OCI-LY7 (cell line): ENCODE data around the gene NRN1L. TPM values are rescaled to one million over a fixed set of nuclear protein-coding genes. Genes with fewer than 3 reads are reported as not detected.

Experiments used
- BruUV-seq: library from RNA; stranded (reverse); fragments of 400-500 nt; replicated peaks from 2 replicates; lab custom pipeline; 2021; lab: Mats Ljungman, UMichigan
- CTCF ChIA-PET: fragments of 300-600 bp; sonication (Branson Sonifier 250); formaldehyde crosslinking; loops from one replicate; lab custom pipeline; 2022; ENCODE audit warnings: antibody characterized with exemption; ENCODE audit not compliant: unreplicated experiment; lab: Charles Lee
- POLR2A ChIA-PET: fragments of 300-600 bp; sonication (Branson Sonifier 250); formaldehyde crosslinking; loops from one replicate; lab custom pipeline; 2022; ENCODE audit warnings: antibody characterized with exemption; lab: Charles Lee
- DNase-seq: peaks from one replicate; pipeline ENCODE4 v3.0.0-alpha.2; 2015; ENCODE audit warnings: low spot score
- H2AFZ ChIP-seq: fragments of 200-600 bp; sonication (generic), shearing (Covaris generic); 2 replicates; pipeline ENCODE4 v1.6.1; 2014; ENCODE audit warnings: mild to moderate bottlenecking, antibody characterized with exemption, low read length, moderate library complexity
- H3K27ac ChIP-seq: fragments of 200-600 bp; sonication (generic); 2 replicates; pipeline ENCODE4 v1.5.1; 2014; ENCODE audit warnings: mixed run types, low read depth, mild to moderate bottlenecking, moderate library complexity, low read length, inconsistent platforms; ENCODE audit not compliant: poor library complexity, severe bottlenecking
- H3K36me3 ChIP-seq: fragments of 200-600 bp; sonication (generic); 2 replicates; pipeline ENCODE4 v1.6.1; 2014; ENCODE audit warnings: mild to moderate bottlenecking, antibody characterized with exemption, low read length, moderate library complexity, mixed read lengths; ENCODE audit not compliant: insufficient read depth
- H3K4me1 ChIP-seq: fragments of 200-600 bp; sonication (generic); 2 replicates; pipeline ENCODE4 v1.5.1; 2014; ENCODE audit warnings: mild to moderate bottlenecking, low read length; ENCODE audit not compliant: insufficient read depth, poor library complexity, severe bottlenecking
- H3K4me2 ChIP-seq: fragments of 200-600 bp; sonication (generic); 2 replicates; pipeline ENCODE4 v1.6.1; 2014; ENCODE audit warnings: mild to moderate bottlenecking, low read length
- H3K4me3 ChIP-seq: fragments of 200-600 bp; sonication (generic); 2 replicates; pipeline ENCODE4 v1.5.1; 2014; ENCODE audit warnings: mild to moderate bottlenecking, low read depth, low read length; ENCODE audit not compliant: poor library complexity, severe bottlenecking
- H3K79me2 ChIP-seq: fragments of 200-600 bp; sonication (generic); 2 replicates; pipeline ENCODE4 v1.6.1; 2016; ENCODE audit warnings: low read depth, mild to moderate bottlenecking, low read length, moderate library complexity, mixed read lengths; ENCODE audit not compliant: insufficient read depth
- H3K9me2 ChIP-seq: fragments of 200-600 bp; sonication (generic); 2 replicates; pipeline ENCODE4 v1.6.1; 2016; ENCODE audit warnings: mild to moderate bottlenecking, low read length, mixed read lengths; ENCODE audit not compliant: insufficient read depth
- H3K9me3 ChIP-seq: fragments of 200-600 bp; sonication (generic); 2 replicates; pipeline ENCODE4 v1.6.1; 2014; ENCODE audit warnings: mild to moderate bottlenecking, mixed run types, low read length, mixed read lengths
- H4K20me1 ChIP-seq: fragments of 200-600 bp; sonication (generic); 2 replicates; pipeline ENCODE4 v1.6.1; 2014; ENCODE audit warnings: mild to moderate bottlenecking, antibody characterized with exemption, low read length, moderate library complexity, mixed read lengths; ENCODE audit not compliant: insufficient read depth
- CTCF ChIP-seq: fragments of 200-600 bp; sonication (generic); conservative IDR thresholded peaks from 2 replicates; pipeline ENCODE4 v1.5.1; 2014; ENCODE audit warnings: mild to moderate bottlenecking, antibody characterized with exemption, low read length, moderate library complexity, mixed read lengths
- EZH2phosphoT487 ChIP-seq: fragments of 200-600 bp; sonication (generic); IDR thresholded peaks from 2 replicates; pipeline ENCODE4 v1.6.1; 2018; ENCODE audit warnings: low read depth, borderline replicate concordance, mild to moderate bottlenecking, mixed run types, antibody characterized with exemption, low read length, moderate library complexity, mixed read lengths
- intact Hi-C: fragments of 100-400 bp; cut with micrococcal nuclease; formaldehyde crosslinking; loops from one replicate; pipeline ENCODE4 v1.10.0; 2022; ENCODE audit not compliant: unreplicated experiment
- total RNA-seq, 2 experiments: library from RNA; depleted of rRNA in 1 of 2; stranded (reverse); fragments of >200 nt in 1 of 2; shearing (Covaris generic) in 1 of 2; gene quantifications; 2 replicates each; pipeline ENCODE4 v1.2.3, GENCODE V29; 2014 to 2022

NRN1L gene
- total RNA-seq, 2 experiments from 2014 or later: 0.66 to 0.80 TPM

GRCh38 chr16:67857547-67858233 lies 27.0 kb upstream of the NRN1L start:
- H3K4me2 ChIP-seq: no peak overlapping the region
- no peak for DNase-seq
- no peak overlapping the region for H3K4me3 ChIP-seq
- peaks cover 96% of the 10 kb centered on the region for H3K79me2 ChIP-seq
- no peak overlapping the region for H2AFZ ChIP-seq
- H3K4me1 ChIP-seq: no peaks in the 10 kb centered on the region
- no peak for TF ChIP-seq CTCF
- TF ChIP-seq EZH2phosphoT487: no peak
- POLR2A ChIA-PET: no interaction called here
- H4K20me1 ChIP-seq: no peaks in the 10 kb centered on the region
- no peak overlapping the region for H3K27ac ChIP-seq
- H3K9me3 ChIP-seq: no peaks in the 10 kb centered on the region
- H3K36me3 ChIP-seq: peaks cover 79% of the 10 kb centered on the region
- intact Hi-C loops: no loop called here
- CTCF ChIA-PET: no interaction called here
- no peaks in the 10 kb centered on the region for H3K9me2 ChIP-seq
- no TSS peak for BruUV-seq

GRCh38 chr16:67858500-67858899 lies 26.2 kb upstream of the NRN1L start:
- 0 out of 2 replicates have a peak, but pooled peaks cover under 1% of the 10 kb centered on the region for H4K20me1 ChIP-seq
- H2AFZ ChIP-seq: no peak overlapping the region
- H3K79me2 ChIP-seq: peaks cover 95% of the 10 kb centered on the region
- no TSS peak for BruUV-seq
- no peak overlapping the region for H3K4me2 ChIP-seq
- no peak overlapping the region for H3K4me3 ChIP-seq
- H3K27ac ChIP-seq: no peak overlapping the region
- CTCF ChIA-PET: no interaction called here
- no peak for TF ChIP-seq EZH2phosphoT487
- no peak for TF ChIP-seq CTCF
- POLR2A ChIA-PET: no interaction called here
- H3K9me2 ChIP-seq: no peaks in the 10 kb centered on the region
- no peak for DNase-seq
- H3K4me1 ChIP-seq: no peaks in the 10 kb centered on the region
- H3K36me3 ChIP-seq: peaks cover 75% of the 10 kb centered on the region
- intact Hi-C loops: no loop called here
- H3K9me3 ChIP-seq: no peaks in the 10 kb centered on the region
